HFFc6 (cell line): Measurements from ENCODE around the gene CST3. TPM values are rescaled to one million over a fixed set of nuclear protein-coding genes. Genes with fewer than 3 reads are reported as not detected.

Experiments used
- DNase-seq: peaks from one replicate; pipeline ENCODE4 v3.0.0-alpha.2; 2018
- H3K27ac Mint-ChIP-seq: 2 replicates; pipeline ENCODE4 v1.8.0; 2020; ENCODE audit warnings: mild to moderate bottlenecking, mixed read lengths
- H3K27me3 Mint-ChIP-seq: 2 replicates; pipeline ENCODE4 v1.8.0; 2021; ENCODE audit warnings: mild to moderate bottlenecking, moderate library complexity, mixed read lengths; ENCODE audit not compliant: insufficient read depth
- H3K36me3 Mint-ChIP-seq: 2 replicates; pipeline ENCODE4 v1.8.0; 2021; ENCODE audit warnings: low read depth, mixed read lengths
- H3K4me1 Mint-ChIP-seq: 2 replicates; pipeline ENCODE4 v1.8.0; 2020; ENCODE audit warnings: low read depth, mixed read lengths
- H3K4me3 Mint-ChIP-seq: 2 replicates; pipeline ENCODE4 v1.8.0; 2020; ENCODE audit warnings: mild to moderate bottlenecking, moderate library complexity, mixed read lengths
- H3K9me3 Mint-ChIP-seq: 2 replicates; pipeline ENCODE4 v1.8.0; 2020; ENCODE audit warnings: mild to moderate bottlenecking, mixed read lengths
- total RNA-seq, 6 experiments: library from RNA; stranded (reverse); fragmentation: NEBNext Ultra II Directional; extraction: Animal tissue kit (Norgen Biotek cat#: 25700); gene quantifications; 2 replicates in 1 of 6; 3 replicates in 5 of 6; pipeline ENCODE4 v1.2.3, GENCODE V29; 2021
- TF ChIP-seq, protein P1 (sequence below): fragments of 200-600 bp; sonication (generic); IDR thresholded peaks from 2 replicates; pipeline ENCODE4 v1.5.0; 2021; ENCODE audit warnings: antibody characterized with exemption, mild to moderate bottlenecking

The CST3 gene
- total RNA-seq, 6 experiments from 2014 or later, result 211 to 296 (median 234) TPM

DNA sequence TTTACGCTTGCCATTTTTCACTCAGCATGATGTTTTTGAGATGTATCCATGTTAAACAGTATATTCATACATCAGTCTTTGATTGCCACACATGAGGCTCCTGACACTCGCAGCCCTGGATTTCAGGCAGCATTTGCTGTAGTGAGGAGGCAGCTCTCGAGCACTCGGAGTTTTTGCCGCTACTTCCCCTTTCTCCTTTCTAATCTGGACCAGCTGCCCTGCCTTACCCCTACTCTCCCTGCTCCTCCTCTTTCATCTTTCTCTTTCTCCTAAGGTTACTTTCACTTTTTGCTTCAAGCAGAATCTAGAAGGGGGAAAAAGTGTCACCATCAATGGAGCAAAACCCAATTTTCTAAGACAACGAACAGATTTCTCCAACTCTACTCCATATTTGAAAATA is 5.9 kb upstream of the CST3 start:
- H3K9me3 Mint-ChIP-seq, result no peaks in the 10 kb centered on the region
- no peaks in the 10 kb centered on the region for H3K36me3 Mint-ChIP-seq
- TF ChIP-seq, protein P1, sequence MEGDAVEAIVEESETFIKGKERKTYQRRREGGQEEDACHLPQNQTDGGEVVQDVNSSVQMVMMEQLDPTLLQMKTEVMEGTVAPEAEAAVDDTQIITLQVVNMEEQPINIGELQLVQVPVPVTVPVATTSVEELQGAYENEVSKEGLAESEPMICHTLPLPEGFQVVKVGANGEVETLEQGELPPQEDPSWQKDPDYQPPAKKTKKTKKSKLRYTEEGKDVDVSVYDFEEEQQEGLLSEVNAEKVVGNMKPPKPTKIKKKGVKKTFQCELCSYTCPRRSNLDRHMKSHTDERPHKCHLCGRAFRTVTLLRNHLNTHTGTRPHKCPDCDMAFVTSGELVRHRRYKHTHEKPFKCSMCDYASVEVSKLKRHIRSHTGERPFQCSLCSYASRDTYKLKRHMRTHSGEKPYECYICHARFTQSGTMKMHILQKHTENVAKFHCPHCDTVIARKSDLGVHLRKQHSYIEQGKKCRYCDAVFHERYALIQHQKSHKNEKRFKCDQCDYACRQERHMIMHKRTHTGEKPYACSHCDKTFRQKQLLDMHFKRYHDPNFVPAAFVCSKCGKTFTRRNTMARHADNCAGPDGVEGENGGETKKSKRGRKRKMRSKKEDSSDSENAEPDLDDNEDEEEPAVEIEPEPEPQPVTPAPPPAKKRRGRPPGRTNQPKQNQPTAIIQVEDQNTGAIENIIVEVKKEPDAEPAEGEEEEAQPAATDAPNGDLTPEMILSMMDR, result no peak
- no peak overlapping the region for H3K27ac Mint-ChIP-seq
- H3K4me3 Mint-ChIP-seq, result no peak overlapping the region
- peaks cover 2% of the 10 kb centered on the region for H3K27me3 Mint-ChIP-seq
- DNase-seq, result no peak
- H3K4me1 Mint-ChIP-seq, result peaks cover 22% of the 10 kb centered on the region

- TF ChIP-seq, protein P1, result no peak
- Mint-ChIP-seq H3K4me1 (peaks cover 22% of the 10 kb centered on the region), H3K27ac (peak overlapping the region; percentile 25), H3K27me3 (peaks cover 2% of the 10 kb centered on the region), H3K4me3 (no peak overlapping the region), H3K9me3 (no peaks in the 10 kb centered on the region), H3K36me3 (no peaks in the 10 kb centered on the region)
- DNase-seq, result peak; percentile 68
Measured at GRCh38 chr20:23641936-23642751, 4.4 kb upstream of the CST3 start.

GRCh38 chr20:23640671-23641667 is 3.2 kb upstream of the CST3 start:
- Mint-ChIP-seq H3K36me3 (no peaks in the 10 kb centered on the region), H3K9me3 (no peaks in the 10 kb centered on the region), H3K27me3 (peaks cover 2% of the 10 kb centered on the region), H3K4me1 (peaks cover 32% of the 10 kb centered on the region), H3K27ac (no peak overlapping the region), H3K4me3 (no peak overlapping the region)
- DNase-seq, result no peak
- TF ChIP-seq, protein P1, result no peak

GRCh38 chr20:23640018-23640601 is 2.4 kb upstream of the CST3 start:
- no peak for DNase-seq
- H3K4me3 Mint-ChIP-seq, result no peak overlapping the region
- H3K27ac Mint-ChIP-seq, result no peak overlapping the region
- H3K9me3 Mint-ChIP-seq, result no peaks in the 10 kb centered on the region
- H3K36me3 Mint-ChIP-seq, result peaks cover 3% of the 10 kb centered on the region
- H3K27me3 Mint-ChIP-seq, result no peaks in the 10 kb centered on the region; the same call in 1 of the 2 replicates
- TF ChIP-seq, protein P1, result no peak
- peaks cover 40% of the 10 kb centered on the region for H3K4me1 Mint-ChIP-seq

GRCh38 chr20:23639490-23639958 is 1.8 kb upstream of the CST3 start:
- TF ChIP-seq, protein P1, result no peak
- H3K4me1 Mint-ChIP-seq, result peaks cover 46% of the 10 kb centered on the region
- DNase-seq, result no peak
- H3K27me3 Mint-ChIP-seq, result no peaks in the 10 kb centered on the region; the same call in 1 of the 2 replicates
- H3K36me3 Mint-ChIP-seq, result peaks cover 9% of the 10 kb centered on the region
- H3K27ac Mint-ChIP-seq, result no peak overlapping the region
- H3K4me3 Mint-ChIP-seq, result no peak overlapping the region
- no peaks in the 10 kb centered on the region for H3K9me3 Mint-ChIP-seq
